Neuron (in vitro differentiated cells): ENCODE results near the gene MED16.

Source experiments
- H2AFZ ChIP-seq: one replicate; pipeline ENCODE4 v1.6.1; 2013; ENCODE audit warnings: low read depth, mild to moderate bottlenecking, inconsistent platforms, low read length, moderate library complexity
- H3K27me3 ChIP-seq: one replicate; pipeline ENCODE4 v1.6.1; 2013; ENCODE audit warnings: low read length; ENCODE audit not compliant: insufficient read depth
- H3K36me3 ChIP-seq: one replicate; pipeline ENCODE4 v1.6.1; 2013; ENCODE audit warnings: low read length; ENCODE audit not compliant: insufficient read depth
- H3K4me1 ChIP-seq: one replicate; pipeline ENCODE4 v1.6.1; 2013; ENCODE audit warnings: low read length; ENCODE audit not compliant: insufficient read depth
- H3K4me3 ChIP-seq: 2 replicates; pipeline ENCODE4 v1.5.1; 2013; ENCODE audit warnings: mild to moderate bottlenecking, low read length, moderate library complexity
- H3K9me3 ChIP-seq: one replicate; pipeline ENCODE4 v1.6.1; 2013; ENCODE audit warnings: low read length

Gene MED16

DNA sequence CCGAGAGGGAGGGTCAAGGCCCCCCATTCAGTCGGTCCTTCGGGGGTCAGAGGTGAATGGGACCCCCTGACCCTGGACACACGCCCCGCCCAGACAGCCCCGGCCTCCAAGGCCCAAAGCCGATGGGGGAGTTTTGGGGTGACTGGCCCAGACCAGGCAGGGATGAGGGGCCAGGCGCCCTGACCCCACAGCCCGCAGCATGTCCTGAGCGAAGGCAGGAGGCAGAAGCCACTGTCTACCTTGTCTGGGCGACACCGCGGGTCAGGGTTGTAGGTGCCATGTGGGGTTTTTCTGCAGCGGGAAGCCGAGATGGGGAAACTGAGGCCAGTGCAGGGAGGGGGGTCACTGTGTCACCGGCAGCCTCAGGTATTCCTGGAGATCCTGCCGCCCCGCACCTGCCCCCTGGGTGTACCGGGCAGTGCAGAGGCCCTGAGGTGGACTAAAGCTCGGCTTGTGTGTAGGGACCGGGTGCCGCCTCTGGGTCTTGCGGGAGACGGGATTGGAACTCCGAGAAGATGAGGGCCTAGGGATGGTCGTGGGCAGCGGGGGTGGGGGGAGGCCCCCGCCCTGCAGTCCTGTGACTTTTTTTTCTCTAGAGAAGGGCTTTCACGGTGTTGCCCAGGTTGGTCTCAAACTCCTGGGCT, 41.3 kb upstream of the MED16 start:
- H3K27me3 ChIP-seq: no peaks in the 10 kb centered on the region
- H3K4me1 ChIP-seq: peaks cover 7% of the 10 kb centered on the region
- H3K9me3 ChIP-seq: peaks cover 7% of the 10 kb centered on the region
- H2AFZ ChIP-seq: no peak overlapping the region
- no peak overlapping the region for H3K4me3 ChIP-seq
- peaks cover 27% of the 10 kb centered on the region for H3K36me3 ChIP-seq

- no peaks in the 10 kb centered on the region for H3K27me3 ChIP-seq
- peaks cover 6% of the 10 kb centered on the region for H3K9me3 ChIP-seq
- no peak overlapping the region for H3K4me3 ChIP-seq
- H2AFZ ChIP-seq: no peak overlapping the region
- H3K36me3 ChIP-seq: peaks cover 27% of the 10 kb centered on the region
- peaks cover 7% of the 10 kb centered on the region for H3K4me1 ChIP-seq
These were observed 40.5 kb upstream of the MED16 start for GRCh38 chr19:933553-933882.

DNA sequence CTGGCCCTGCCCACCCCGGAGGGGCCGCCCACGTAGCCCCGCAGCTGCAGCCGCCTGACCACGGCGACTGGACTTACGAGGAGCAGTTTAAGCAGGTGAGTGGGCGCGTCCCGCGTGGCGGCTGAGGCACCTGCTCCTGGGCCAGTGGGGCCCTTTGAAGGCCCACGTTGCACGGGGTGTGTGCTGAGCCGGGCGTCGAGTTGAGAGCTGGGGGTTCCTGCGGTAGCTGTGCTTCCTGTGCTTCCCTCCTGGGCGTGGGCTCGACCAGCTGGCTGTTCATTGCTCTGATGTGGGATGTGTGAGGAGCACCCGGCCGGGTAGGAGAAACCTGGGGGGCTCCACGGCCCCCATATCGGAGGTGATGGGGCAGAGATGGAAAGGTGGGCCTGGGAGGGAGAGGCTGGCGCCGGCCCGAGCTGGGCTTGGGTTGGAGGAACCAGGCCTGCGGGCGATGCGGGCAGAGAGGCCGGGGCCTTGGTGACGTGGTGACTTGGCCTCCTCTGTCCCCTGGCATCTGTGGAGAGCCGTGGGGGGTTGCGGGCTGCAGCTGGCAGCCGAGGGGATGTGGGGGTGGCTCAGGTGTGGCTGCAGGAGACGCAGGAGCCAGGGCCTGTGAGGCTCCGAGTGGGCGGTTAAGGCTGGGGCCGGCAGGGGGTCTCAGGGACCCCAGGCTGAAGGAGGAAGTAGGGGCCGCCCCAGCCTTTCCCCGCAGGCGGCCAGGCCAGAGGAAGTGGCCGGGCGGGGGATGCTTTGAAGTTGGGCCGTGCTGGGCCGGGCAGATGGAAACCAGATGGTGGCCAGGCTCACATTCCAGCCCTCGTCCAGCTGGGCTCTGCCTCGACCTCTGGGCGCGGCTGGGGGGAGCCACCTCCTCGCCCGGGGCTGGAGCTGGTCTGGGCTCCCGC, 39.9 kb upstream of the MED16 start:
- no peak overlapping the region for H3K4me3 ChIP-seq
- peaks cover 4% of the 10 kb centered on the region for H3K9me3 ChIP-seq
- peaks cover 8% of the 10 kb centered on the region for H3K4me1 ChIP-seq
- H2AFZ ChIP-seq: no peak overlapping the region
- H3K36me3 ChIP-seq: peaks cover 27% of the 10 kb centered on the region
- H3K27me3 ChIP-seq: no peaks in the 10 kb centered on the region

DNA sequence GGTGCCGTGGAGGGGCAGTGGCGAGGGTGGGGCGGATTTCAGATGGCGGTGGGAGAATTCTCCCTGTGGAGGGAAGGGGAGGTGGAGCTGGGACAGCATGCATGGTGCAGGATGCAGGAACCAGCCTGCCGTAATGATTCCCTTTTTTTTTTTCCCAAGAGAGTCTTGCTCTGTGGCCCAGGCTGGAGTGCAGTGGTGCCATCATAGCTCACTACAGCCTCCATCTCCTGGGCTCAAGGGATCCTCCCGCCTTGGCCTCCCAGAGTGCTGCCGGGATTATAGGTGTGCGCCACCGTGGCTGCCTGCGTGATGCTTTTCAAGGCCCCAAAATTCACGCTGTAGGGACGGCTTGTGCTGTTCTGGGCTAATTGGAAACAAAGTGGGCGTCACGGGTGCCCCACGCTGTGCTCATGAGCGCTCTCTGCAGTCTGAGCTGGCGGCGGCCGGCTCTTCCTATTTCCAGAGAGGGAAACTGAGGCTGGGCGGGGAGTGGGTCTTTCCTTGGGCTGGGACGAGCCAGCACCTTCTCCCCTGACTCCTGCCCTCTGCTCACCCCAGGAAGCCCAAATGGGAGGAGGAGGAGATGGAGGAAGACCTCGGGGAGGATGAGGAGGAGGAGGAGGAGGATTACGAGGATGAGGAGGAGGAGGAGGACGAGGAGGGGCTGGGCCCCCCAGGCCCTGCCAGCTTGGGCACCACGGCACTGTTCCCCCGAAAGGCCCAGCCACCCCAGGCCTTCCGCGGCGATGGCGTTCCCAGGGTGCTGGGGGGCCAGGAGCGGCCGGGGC, 39.1 kb upstream of the MED16 start:
- Histone ChIP-seq H3K9me3 (peaks cover 4% of the 10 kb centered on the region), H3K27me3 (no peaks in the 10 kb centered on the region), H3K36me3 (peaks cover 27% of the 10 kb centered on the region), H3K4me1 (peaks cover 15% of the 10 kb centered on the region), H3K4me3 (no peak overlapping the region), H2AFZ (no peak overlapping the region)

DNA sequence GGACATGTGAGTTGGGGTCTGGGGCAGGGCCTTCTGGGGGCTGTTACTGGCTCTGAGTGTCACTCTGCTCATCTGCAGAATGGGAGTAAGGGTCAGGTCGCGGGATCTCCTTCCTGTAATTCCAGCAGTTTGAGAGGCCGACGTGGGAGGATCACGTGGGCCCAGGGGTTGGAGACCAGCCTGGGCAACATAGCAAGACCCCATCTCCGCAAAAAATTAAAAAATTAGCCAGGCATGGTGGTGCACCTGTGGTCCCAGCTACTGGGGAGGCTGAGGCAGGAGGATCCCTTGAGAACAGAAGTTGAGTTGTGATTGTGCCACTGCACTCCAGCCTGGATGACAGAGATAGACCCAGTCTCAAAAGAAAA, 36.9 kb upstream of the MED16 start:
- Histone ChIP-seq H3K4me1 (peaks cover 18% of the 10 kb centered on the region), H3K9me3 (no peaks in the 10 kb centered on the region), H3K36me3 (peaks cover 21% of the 10 kb centered on the region)

DNA sequence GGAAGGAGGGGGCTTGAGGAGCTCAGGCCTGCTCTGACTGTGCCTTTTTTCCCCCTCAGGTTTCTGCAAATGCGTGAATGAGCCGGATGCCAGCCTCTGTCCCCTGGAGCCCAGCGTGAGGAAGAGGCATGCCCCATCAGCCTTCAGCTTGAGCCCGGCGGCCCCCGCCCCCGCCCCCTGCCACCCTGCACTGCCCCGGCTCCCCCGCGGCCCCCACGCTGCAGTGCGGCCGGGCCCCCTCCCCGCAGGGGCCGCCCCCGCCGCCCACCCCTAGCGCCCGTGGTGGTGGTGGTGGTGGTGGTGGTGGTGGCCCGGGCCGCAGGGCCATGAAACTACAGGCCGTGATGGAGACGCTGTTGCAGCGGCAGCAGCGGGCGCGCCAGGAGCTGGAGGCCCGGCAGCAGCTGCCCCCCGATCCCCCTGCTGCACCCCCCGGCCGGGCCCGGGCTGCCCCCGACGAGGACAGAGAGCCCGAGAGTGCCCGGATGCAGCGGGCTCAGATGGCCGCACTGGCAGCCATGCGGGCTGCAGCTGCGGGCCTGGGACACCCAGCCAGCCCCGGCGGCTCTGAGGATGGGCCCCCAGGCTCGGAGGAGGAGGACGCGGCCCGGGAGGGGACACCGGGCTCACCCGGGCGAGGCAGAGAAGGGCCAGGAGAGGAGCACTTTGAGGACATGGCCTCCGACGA, 36.4 kb upstream of the MED16 start:
- H2AFZ ChIP-seq: no peak overlapping the region
- no peak overlapping the region for H3K4me3 ChIP-seq
- peaks cover 19% of the 10 kb centered on the region for H3K36me3 ChIP-seq
- peaks cover 21% of the 10 kb centered on the region for H3K4me1 ChIP-seq
- H3K9me3 ChIP-seq: no peaks in the 10 kb centered on the region
- no peaks in the 10 kb centered on the region for H3K27me3 ChIP-seq

More for the DNA sequence above, 36.9 kb upstream of the MED16 start:
- Histone ChIP-seq H2AFZ (no peak overlapping the region), H3K27me3 (no peaks in the 10 kb centered on the region), H3K4me3 (no peak overlapping the region)

DNA sequence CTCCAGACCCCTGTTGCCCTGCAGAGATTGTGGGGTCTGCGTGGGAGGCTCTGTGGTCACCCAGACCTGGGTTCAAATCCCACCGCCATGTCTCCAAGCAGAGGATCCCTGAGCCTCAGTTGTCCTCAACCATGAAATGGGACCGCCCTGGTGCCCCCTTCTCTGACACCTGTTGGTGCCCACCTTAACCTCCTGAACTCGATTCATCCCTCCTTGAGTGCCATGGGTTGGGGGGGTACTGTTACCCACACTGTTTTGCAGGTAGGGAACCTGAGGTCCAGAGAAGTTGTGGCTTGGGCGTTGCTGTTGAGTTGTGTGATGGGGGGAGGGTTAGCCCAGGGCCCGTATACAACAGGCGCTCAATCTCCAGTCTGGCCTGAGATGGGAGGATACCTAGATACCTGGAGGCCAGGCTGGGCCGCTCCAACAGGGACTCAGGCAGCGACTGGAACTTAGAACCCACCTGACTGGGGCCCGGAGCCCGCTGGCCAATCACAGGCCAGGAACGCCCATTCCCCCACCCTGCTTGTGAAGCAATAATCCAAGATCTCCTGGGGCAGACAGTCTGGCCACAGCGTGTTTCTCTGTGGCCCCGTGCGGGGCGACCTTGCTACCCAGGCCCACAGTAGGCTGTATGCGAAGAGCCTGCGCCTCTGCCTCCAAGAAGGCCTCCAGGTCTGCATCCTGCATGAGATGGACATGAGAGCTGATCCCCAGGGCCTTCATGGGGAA, 35.6 kb upstream of the MED16 start:
- H3K36me3 ChIP-seq: peaks cover 16% of the 10 kb centered on the region
- no peaks in the 10 kb centered on the region for H3K9me3 ChIP-seq
- H3K27me3 ChIP-seq: no peaks in the 10 kb centered on the region
- H3K4me1 ChIP-seq: peaks cover 21% of the 10 kb centered on the region
- no peak overlapping the region for H2AFZ ChIP-seq
- H3K4me3 ChIP-seq: no peak overlapping the region

DNA sequence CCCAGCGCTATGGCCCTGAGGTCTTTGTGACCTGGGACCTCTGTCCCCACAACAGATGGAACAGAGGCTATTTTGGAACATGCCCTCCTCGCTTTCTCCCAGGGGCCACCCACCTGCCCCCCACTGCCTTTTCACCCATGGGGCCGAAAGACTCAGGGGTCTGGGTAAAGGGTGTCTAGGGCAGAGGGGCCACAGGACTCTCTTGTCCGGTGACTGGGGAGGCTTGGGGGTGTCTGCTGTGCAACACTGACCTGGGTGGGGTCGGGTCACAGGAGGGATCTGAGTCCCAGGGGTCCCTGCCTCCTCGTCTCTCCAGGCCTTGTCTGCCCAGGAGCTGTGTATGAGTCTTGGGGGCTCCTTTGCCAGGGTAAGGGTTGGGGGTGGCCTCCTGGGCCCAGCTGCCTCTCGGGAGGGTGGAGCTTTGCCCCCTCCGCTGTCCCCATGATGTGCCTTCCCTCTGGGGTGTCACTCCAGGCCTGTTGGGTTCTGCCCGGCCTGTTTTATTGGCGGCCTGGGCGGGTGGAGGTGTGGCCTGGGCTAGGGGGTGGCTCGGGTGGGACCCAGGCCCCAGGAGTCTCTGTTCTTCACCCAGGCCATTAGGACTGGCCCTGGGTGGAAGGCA, 34.9 kb upstream of the MED16 start:
- H3K4me3 ChIP-seq: peak overlapping the region; percentile 99
- peaks cover 17% of the 10 kb centered on the region for H3K4me1 ChIP-seq

DNA sequence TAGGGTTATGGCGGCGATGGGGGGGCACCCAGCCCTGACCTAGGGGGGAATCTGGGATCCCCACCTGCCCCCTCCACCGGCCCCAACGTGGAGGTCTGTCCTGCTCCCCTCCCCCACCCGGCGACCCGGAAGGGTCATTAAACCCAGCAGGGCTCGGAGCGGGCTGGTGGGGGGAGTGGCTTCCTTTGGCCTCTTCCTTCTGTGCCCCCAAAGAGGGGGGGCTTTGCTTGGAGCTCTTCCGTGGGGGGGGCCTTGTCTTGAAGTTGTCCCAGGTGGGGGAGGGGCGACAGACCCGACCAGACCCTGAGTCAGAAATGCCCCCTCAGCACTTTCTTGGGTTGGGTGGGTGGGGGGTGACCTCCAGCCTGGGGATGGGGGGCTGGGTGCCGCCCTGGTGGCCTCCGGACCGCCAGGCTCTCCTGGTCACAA, 34.4 kb upstream of the MED16 start:
- Histone ChIP-seq H3K27me3 (no peaks in the 10 kb centered on the region), H3K9me3 (no peaks in the 10 kb centered on the region), H3K36me3 (peaks cover 9% of the 10 kb centered on the region), H3K4me1 (peaks cover 14% of the 10 kb centered on the region), H3K4me3 (peak overlapping the region; percentile 99), H2AFZ (no peak overlapping the region)

More for the DNA sequence above, 34.9 kb upstream of the MED16 start:
- Histone ChIP-seq H3K27me3 (no peaks in the 10 kb centered on the region), H3K36me3 (peaks cover 12% of the 10 kb centered on the region), H2AFZ (no peak overlapping the region), H3K9me3 (no peaks in the 10 kb centered on the region)

DNA sequence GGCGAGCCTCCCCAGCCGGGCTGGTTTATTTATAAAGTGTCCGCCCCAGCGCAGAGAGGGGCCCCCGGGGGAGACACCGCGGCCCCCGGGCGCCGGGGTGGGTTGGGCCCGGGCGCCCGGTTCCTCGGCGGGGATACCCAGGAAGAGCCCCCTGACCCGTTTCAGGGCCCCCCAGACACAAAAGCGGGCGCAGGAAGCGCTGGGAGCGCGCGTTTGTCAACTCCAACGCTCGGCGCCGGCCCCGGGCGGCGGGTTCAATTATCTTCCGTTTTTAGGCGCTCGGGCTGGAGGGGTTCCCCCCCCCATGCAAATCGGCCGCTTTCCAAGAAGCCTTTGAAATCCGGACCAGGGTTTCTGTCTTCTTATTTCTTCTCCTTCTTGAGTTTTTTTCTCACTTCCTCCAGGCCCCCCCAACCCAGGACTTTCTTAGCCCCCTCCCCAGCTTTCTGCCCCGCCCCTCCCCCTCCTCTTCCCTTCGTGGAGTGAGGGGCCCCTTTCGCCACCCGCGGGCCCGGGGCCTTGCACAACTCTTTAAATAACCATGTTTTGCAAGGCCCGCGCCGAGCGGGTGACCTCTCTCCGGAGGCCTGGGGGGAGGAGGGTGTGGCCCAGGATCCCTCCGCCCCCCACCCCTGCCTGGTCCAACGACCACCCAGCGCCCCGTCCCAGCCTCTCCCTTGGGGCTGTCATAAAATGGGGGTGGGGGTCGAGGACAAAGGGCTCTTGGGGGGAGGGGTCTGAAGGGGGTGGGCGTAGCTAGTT, 33.8 kb upstream of the MED16 start:
- H3K4me1 ChIP-seq: peaks cover 16% of the 10 kb centered on the region
- H3K27me3 ChIP-seq: no peaks in the 10 kb centered on the region
- H3K9me3 ChIP-seq: no peaks in the 10 kb centered on the region
- H2AFZ ChIP-seq: peak overlapping the region; percentile 54
- peak overlapping the region; percentile 99 for H3K4me3 ChIP-seq
- H3K36me3 ChIP-seq: peaks cover 3% of the 10 kb centered on the region

- H3K27me3 ChIP-seq: no peaks in the 10 kb centered on the region
- peaks cover 16% of the 10 kb centered on the region for H3K4me1 ChIP-seq
- peak overlapping the region; percentile 54 for H2AFZ ChIP-seq
These were observed 33.3 kb upstream of the MED16 start for GRCh38 chr19:926323-926588.

More at GRCh38 chr19:926323-926588, 33.3 kb upstream of the MED16 start:
- Histone ChIP-seq H3K4me3 (peak overlapping the region; percentile 99), H3K9me3 (no peaks in the 10 kb centered on the region), H3K36me3 (peaks cover 3% of the 10 kb centered on the region)
